Stimulated activated CD4-positive, alpha-beta T cell treated with anti-CD3 and anti-CD28 coated beads, Interleukin-1b, Interleukin-23, amount 100 ng/mL, for 1 hour (primary cell): ENCODE data around the gene KIF5C.
"Not testable (repeated sequence)": the region's sequence is repeated elsewhere in the genome, so short reads cannot be mapped to it uniquely, and the experiment has no call there.

Experiments
- DNase-seq, 2 donors: peaks; one replicate each; pipeline ENCODE4 v3.0.0-alpha.2; 2020; ENCODE audit warnings: low read depth in 2 of 2

The KIF5C gene

DNA sequence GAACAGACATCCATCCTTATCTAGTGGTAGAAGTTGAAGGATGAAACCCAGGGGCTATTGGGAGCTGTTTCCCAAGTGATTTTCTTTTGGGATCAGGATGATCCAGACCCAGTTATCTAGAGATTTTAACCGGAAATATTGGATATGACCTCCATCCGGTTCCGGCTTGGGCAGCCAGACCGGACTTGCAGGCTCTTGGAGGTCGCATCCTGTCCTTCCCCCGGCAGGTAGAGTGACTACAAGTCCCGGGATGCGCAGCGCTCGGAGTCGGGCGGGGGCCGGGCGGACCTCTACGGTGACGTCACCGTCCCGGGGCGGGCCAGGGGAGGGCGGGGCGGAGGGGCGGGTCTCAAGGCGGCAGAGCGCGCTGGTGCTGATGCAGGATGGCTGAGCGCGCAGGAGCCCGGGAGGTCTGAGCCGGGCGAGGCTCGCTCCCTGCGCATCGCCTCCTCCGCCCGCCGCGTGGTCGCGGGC lies at the start of gene KIF5C:
TSS of gene KIF5C (plus strand) at position 360 of the 474 bp plus-strand sequence. CDS start 391 bp downstream, outside the sequence.
- peak; percentile 80 to 83 for DNase-seq

GRCh38 chr2:148826791-148827190 lies 48.2 kb upstream of the KIF5C start:
- no peak for DNase-seq

DNA sequence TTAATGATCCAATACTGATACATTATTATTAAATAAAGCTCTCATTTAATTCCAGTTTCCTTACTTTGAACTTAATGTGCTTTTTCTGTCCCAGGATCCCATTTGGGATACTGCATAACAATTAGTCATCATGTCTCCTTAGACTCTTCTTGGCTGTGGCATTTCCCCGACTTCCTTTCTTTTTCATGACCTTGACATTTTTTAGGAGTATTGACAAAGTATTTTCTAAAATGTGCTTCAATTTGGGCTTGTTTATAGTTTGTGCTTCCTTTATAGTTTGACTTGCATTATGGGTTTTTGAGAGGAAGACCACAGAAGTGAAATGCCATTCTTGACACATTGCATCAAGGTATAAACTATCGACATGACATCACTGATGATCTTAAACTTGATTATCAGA lies 46.1 kb upstream of the KIF5C start:
- DNase-seq: no peak

GRCh38 chr2:148829618-148830017 lies 45.4 kb upstream of the KIF5C start:
- no peak for DNase-seq

- no peak for DNase-seq
These were observed 42.4 kb upstream of the KIF5C start for GRCh38 chr2:148832637-148833036.

DNA sequence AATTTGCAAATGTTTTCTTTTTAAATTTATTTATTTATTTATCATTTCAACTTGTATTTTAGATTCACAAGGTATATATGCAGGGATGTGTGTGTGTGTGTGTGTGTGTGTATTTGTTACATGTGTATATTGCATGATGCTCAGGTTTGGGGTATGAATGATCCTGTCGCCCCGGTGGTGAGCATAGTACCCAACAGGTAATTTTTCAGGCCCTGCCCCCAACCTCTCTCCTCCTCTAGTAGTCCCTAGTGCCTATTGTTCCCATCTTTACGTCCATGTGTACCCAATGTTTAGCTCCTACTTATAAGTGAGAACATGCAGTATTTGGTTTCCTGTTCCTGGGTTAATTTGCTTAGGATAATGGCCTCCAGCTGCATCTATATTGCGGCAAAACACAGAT lies 33.0 kb upstream of the KIF5C start:
- no peak for DNase-seq

- no peak for DNase-seq
These were observed 26.9 kb upstream of the KIF5C start for GRCh38 chr2:148848146-148848545.

DNA sequence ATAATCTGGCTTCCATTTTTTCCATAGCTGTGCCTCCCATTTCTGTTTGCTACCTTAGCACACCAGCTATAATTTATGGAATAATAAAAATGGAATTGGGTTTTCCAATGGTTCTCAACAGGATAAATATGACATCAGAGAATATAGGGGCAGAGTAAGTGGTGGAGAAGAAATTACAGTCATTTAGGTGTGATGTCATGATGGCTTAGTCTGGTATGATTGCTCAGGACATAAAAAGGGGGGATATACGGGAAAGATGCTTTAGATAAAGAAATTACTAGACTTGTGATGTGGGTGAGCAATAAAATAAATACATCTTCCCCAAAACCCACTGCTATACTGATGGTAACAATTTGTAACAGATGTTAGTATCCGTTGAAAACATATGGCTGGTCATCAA lies 21.6 kb upstream of the KIF5C start:
- no peak for DNase-seq

GRCh38 chr2:148860037-148860436 lies 15.0 kb upstream of the KIF5C start:
- no peak for DNase-seq

DNA sequence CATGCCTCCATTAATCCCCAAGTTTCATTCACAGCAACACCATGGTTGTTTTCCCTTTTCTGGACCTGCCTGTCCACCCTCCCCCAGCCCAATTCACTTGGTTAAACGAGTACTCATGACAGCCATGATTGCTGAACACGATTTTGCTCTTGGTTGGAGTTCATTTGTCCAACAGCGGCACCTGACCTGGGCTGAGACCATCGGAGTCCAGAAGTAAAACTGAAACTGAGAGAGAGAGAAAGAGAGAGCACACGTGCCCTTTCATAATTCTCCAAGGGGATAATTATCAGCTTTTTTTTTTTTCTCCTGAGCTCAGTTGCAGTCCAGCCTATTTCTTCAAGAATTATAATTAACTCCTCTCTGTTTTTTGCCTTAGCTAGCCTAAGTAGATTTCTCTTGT lies 13.7 kb upstream of the KIF5C start:
- no peak for DNase-seq

- DNase-seq: not testable (repeated sequence)
These were observed 12.5 kb upstream of the KIF5C start for GRCh38 chr2:148862478-148862877.

DNA sequence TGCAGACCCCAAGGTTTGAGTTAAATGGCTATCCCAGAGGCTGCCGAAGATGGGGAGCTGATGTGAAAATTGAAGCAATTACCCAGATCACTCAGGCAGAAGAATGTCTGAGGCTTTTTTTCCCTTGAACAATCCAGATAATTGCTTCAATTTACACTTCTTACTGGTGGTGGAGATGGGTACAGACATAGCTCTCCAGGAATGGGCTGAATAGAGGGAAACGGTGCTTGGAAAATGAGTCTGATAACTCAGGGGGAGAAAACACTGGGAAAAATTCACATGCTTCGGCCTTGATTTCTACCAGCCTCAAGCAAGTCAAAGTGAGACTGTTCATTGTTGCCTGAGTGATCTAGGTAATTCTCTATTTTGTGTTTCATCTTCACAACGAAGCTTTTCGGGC lies 9.5 kb upstream of the KIF5C start:
- DNase-seq: no peak

DNA sequence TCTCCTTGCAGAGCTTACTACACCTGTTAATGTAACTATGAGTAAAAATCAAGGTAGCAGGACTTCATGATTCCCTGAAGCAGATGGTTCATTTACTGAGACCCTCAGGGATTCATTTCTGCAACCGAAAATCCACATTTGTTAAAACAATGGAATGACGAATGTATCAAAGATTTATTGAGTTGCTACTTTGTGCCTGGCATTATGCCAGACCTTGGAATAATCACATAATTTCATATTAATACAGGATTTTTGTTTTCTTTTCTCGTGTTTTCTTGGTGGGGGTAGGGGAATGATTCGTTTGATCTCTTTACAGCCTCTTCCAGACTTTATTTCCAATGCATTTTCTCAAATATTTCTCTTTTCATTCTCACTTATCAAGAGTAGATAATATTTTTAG lies 8.9 kb upstream of the KIF5C start:
- no peak for DNase-seq

DNA sequence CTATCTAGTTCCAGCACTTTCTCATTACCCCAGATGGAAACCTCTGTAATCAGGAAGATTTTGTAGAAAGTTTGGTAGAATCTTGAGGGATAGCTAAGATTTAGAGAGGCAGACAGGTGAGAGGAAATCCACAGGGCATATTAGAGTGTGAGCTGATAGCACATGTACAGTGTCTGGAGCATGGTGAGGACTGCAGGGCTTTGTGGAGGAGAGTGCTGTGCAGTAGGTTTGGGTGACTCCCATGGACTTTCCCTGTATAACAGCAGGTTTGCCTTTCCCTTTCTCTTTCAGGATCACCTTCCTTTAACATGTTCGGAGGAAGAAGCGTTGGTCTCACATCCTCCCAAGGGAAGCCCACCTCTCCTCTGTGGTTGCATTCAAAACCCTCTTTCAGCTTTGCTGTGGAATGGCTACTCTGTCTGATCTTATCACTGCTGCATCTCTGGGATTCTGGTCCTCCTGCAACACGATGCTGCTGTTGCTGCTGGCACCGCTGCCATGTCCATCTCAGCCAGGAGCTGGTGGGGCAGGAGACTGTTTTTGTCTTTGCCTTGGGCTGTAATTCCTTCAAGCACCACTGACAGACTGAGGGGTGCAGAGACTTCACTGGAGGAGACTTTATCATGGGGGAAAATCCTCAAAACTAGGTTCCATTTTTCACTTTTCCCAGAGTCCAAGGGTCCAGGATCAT lies 7.8 kb upstream of the KIF5C start:
- DNase-seq: no peak

- DNase-seq: no peak
These were observed 492 bp downstream of the KIF5C start for GRCh38 chr2:148875387-148876051.

DNA sequence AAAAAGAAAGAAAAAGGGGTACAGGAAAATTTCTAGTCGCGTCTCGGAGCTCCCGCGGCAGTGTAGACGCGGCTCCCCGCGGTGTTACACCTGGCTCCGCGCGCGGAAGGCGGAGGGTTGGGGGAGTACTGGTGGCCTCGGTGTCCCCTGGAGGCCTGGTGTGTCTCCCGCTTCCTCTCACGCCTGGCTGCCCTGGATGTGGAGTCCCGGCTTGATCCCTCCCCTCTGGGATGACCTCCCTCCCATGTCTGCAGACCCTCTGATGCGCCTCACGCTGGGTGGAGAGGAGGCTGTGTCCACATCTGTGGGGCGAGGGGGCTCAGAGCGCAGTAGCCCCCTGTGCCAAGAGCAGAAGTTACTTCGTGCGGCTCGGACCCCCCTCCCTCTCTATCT lies 1.2 kb downstream of the KIF5C start:
- no peak for DNase-seq

GRCh38 chr2:148876595-148877402 lies 1.8 kb downstream of the KIF5C start:
- peak in 1 of 2 donors; percentile 10 for DNase-seq

DNA sequence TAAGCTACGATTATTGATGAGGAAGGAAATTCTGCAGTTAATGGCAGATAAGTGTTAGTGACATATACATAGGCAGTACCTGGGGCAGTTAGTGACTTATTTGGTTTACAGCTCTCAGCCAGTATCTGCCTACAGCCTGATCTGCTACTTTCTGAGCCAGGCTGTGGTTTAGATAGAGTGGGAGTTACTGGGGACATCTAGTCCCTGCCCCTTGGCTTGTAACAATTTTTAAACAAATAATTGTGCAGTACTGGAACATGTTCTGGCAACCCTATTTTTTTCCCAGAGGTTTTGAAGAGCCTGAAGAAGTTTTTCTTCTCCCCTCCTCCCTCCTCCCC lies 2.3 kb downstream of the KIF5C start:
- DNase-seq: no peak

DNA sequence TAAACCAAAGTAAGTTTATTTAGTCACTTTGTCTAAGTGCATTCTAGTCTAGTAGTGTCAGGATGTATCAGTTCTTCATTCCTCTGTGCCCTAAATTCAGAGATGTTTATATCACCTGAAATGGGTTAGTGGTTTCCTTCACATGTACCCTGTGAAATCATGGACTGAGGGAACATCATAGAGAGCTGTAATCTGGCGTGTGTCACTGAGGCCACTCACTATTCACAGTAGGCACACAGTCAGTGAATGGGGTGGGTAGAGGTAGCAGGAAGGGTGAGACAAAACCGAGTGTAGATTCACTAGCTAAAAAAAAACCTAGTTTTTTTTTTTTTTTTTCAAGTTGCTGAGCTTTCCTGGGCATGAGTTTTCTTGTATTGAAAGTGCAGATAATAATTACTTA lies 5.6 kb downstream of the KIF5C start:
- no peak for DNase-seq

- DNase-seq: no peak
These were observed 7.0 kb downstream of the KIF5C start for GRCh38 chr2:148882051-148882450.

DNA sequence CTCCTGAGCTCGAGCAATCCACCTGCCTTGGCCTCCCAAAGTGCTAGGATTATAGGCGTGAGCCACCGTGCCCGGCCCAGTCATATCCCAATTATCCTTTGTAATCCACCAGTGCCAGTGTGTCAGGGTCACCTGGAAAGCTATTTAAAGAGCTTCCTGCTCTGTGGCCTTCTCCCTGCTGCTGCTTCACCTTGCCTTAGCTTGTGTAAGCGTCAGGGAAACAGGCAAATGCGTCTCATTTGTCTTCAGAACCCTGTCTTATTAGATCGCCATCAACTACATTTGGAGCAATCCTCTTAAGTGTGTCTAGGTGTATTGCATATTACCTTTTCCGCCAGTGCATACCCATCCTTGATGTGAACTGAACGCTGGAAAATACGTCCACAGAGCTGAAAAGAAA lies 10.2 kb downstream of the KIF5C start:
- no peak for DNase-seq

DNA sequence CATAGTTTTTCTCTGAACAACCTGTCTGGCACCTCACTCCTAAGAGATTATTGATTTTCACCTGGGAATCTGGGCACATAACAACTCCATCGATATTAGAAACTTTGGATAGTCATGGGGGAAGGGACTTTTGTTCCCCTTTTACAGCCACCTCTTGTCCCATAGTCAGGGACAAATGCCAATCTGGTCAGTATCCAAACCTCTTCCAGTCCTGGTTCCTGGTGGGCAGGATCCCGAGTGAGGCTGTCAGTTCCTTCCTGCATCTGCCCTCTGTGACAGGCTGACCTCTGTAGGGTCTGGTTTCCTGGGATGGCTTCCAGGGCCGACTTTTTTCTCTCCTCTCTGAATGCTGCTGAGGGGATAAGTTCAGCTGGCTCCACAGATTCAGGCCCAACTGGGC lies 11.0 kb downstream of the KIF5C start:
- DNase-seq: no peak
